ENCODE results near the gene SLC37A1. TPM values are rescaled to one million over a fixed set of nuclear protein-coding genes. Genes with fewer than 3 reads are reported as not detected.
A peak's percentile ranks its signal among the peaks of the same experiment; 100 is the strongest.

Gene SLC37A1
- total RNA-seq, 1 donor = 1.7 TPM

DNA sequence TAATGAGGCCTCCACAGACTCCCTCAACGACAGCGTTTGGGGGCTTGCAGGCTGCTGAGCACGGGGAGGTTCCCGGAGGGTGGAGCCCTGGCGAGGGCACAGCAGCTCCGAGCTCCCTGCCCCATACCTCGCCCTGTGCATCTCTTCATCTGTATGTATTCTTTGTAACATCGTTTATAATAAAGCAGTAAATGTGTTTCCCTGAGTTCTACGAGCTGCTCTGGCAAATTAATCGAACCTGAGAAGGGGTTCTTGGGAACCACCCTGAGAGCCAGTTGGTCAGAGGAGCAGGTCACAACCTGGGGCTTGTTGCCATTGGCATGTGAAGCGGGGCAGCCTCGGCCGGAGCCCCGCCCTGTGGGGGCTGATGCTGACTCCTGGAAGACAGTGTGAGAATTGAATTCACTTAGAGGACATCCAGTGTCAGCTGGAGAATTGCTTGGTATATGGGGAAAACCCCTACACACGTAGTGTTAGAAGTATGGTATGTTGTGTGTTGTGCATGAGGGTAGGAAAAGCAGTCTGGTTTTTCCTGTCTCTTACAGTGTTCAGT, 11.5 kb downstream of the SLC37A1 start:
- H3K4me3 ChIP-seq (ENCODE audit: low read depth, low read length) = no peak overlapping the region
- DNase-seq (ENCODE audit: low read depth) = no peak
- TF ChIP-seq, protein P1, sequence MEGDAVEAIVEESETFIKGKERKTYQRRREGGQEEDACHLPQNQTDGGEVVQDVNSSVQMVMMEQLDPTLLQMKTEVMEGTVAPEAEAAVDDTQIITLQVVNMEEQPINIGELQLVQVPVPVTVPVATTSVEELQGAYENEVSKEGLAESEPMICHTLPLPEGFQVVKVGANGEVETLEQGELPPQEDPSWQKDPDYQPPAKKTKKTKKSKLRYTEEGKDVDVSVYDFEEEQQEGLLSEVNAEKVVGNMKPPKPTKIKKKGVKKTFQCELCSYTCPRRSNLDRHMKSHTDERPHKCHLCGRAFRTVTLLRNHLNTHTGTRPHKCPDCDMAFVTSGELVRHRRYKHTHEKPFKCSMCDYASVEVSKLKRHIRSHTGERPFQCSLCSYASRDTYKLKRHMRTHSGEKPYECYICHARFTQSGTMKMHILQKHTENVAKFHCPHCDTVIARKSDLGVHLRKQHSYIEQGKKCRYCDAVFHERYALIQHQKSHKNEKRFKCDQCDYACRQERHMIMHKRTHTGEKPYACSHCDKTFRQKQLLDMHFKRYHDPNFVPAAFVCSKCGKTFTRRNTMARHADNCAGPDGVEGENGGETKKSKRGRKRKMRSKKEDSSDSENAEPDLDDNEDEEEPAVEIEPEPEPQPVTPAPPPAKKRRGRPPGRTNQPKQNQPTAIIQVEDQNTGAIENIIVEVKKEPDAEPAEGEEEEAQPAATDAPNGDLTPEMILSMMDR (IDR thresholded peaks at IDR 0.05; ENCODE audit: insufficient read depth, low read depth, low read length) = no peak

DNA sequence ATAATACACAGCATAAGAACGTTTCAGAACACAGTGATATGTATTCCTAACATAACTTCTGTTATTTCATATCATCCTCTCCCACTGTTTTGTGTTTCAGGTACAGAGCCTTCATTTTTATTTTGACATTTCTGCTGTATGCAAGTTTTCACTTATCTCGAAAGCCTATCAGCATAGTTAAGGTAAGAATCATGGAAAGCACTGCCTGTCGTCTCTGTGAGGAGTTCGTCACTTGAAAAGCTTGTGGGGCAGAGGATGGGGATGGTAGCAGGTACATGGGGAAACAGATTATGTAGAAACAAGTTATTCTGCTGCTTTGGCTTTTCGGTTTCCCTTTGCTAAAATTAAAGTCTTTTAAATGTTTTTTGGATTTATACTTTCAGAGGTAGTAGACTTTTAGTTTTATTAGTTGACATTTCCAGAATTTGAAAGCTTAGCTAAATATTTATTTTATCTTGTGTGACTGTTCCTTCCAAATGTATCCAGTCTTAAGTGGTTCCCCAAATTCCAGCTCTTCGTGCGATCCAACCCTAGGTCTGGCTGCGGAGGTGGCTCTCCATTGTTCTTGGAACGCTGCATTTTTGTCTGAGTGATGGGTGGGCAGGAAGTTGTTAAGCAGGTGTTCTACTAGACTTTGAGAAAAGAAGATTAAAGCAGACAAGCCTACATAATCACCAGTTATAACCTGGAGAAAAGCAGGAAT, 12.2 kb downstream of the SLC37A1 start:
- no peak overlapping the region for H3K4me3 ChIP-seq (ENCODE audit: low read depth, low read length)
- no peak for DNase-seq (ENCODE audit: low read depth)
- TF ChIP-seq, protein P1 (IDR thresholded peaks at IDR 0.05; ENCODE audit: insufficient read depth, low read depth, low read length) = no peak

DNA sequence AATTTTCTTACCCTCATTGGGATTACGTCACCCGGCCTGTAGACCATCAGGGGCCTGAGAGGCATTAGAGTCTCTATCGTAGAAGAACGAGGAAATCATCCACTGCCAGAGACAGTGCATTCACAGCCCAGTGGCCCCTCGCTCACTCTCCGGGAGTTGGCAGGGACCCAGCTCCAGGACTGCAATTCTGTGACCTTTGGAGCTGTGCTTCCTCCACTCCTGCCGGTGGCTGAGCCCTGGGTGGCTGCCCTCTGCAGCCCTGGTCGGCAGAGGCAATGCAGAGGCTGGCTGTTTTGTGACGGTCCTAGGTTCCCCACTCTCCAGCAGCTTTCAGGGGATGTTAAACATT, 12.7 kb downstream of the SLC37A1 start:
- DNase-seq (ENCODE audit: low read depth) = no peak
- TF ChIP-seq, protein P1 (IDR thresholded peaks at IDR 0.05; ENCODE audit: insufficient read depth, low read depth, low read length) = no peak
- no peak overlapping the region for H3K4me3 ChIP-seq (ENCODE audit: low read depth, low read length)

DNA sequence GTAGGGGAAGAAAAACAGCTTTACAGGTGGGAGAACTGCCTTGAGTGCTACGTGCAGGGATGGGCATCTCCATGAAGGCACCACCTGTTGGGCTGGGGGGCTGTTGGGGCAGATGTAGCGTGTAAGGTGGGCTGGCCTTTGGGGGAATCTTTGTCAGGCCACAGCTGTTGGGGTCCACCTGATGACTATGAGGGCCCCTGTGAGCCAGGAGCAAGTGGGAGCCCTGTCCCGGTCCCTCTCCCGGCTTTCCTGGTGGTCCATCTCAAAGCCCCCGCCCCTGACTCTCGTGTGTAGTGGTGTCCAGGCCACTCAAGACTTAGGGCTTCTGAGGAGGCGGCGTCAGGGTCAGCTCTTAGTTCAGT, 13.5 kb downstream of the SLC37A1 start:
- TF ChIP-seq, protein P1 (IDR thresholded peaks at IDR 0.05; ENCODE audit: insufficient read depth, low read depth, low read length) = no peak
- H3K4me3 ChIP-seq (ENCODE audit: low read depth, low read length) = no peak overlapping the region
- no peak for DNase-seq (ENCODE audit: low read depth)

GRCh38 chr21:42527489-42528158, 14.0 kb downstream of the SLC37A1 start:
- DNase-seq (ENCODE audit: low read depth) = peak; percentile 22
- TF ChIP-seq, protein P1 (IDR thresholded peaks at IDR 0.05; ENCODE audit: insufficient read depth, low read depth, low read length) = no peak
- H3K4me3 ChIP-seq (ENCODE audit: low read depth, low read length) = no peak overlapping the region

DNA sequence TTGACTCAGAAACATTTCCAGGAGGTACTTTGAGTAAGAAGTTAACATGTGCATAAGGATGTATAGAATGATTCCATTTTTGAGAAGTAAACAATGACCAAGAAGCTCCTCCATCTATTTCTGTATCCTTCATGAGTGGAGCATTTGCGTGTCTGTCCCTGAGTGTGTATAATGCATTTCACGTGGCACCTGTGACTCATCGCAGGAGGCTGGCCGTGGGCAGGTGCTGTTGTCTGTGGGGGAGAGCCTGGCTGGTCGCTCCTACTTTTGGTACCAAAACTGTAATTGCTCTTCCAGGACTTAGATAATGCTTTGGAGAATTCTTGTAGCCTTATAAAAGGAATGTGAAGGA, 16.5 kb downstream of the SLC37A1 start:
- H3K4me3 ChIP-seq (ENCODE audit: low read depth, low read length) = no peak overlapping the region
- TF ChIP-seq, protein P1 (IDR thresholded peaks at IDR 0.05; ENCODE audit: insufficient read depth, low read depth, low read length) = no peak

More for the DNA sequence above, 16.5 kb downstream of the SLC37A1 start:
- DNase-seq (ENCODE audit: low read depth) = no peak
